Memory B cell (primary cell): ENCODE data around the gene ST6GALNAC3.
A peak's percentile ranks its signal among the peaks of the same experiment; 100 is the strongest.

Experiments
- ATAC-seq: fragments of 150-1000 bp; cut with Tn5 transposase; 2 replicates; pipeline ENCODE4 v1.10.0; 2021; ENCODE audit warnings: low read depth, mild to moderate bottlenecking, moderate library complexity
- DNase-seq, 2 donors: peaks; one replicate each; pipeline ENCODE4 v3.0.0; 2022; ENCODE audit warnings: low spot score in 2 of 2
- H3K27ac Mint-ChIP-seq: one replicate; pipeline ENCODE4 v1.8.0; 2022; ENCODE audit warnings: mild to moderate bottlenecking, moderate library complexity, mixed read lengths
- H3K27me3 Mint-ChIP-seq: one replicate; pipeline ENCODE4 v1.8.0; 2022; ENCODE audit warnings: mixed read lengths
- H3K36me3 Mint-ChIP-seq: one replicate; pipeline ENCODE4 v1.8.0; 2022; ENCODE audit warnings: mild to moderate bottlenecking, mixed read lengths
- H3K4me1 Mint-ChIP-seq: one replicate; pipeline ENCODE4 v1.8.0; 2022; ENCODE audit warnings: mixed read lengths
- H3K4me3 Mint-ChIP-seq: one replicate; pipeline ENCODE4 v1.8.0; 2022; ENCODE audit warnings: mild to moderate bottlenecking, moderate library complexity, mixed read lengths
- H3K9me3 Mint-ChIP-seq: one replicate; pipeline ENCODE4 v1.8.0; 2022; ENCODE audit warnings: mixed read lengths

ST6GALNAC3 gene

GRCh38 chr1:76186554-76187170, 112.1 kb downstream of the ST6GALNAC3 start:
- H3K9me3 Mint-ChIP-seq = no peaks in the 10 kb centered on the region
- H3K36me3 Mint-ChIP-seq = no peaks in the 10 kb centered on the region
- H3K4me3 Mint-ChIP-seq = no peak overlapping the region
- H3K27me3 Mint-ChIP-seq = peaks cover 12% of the 10 kb centered on the region
- no peak for DNase-seq
- peaks cover 8% of the 10 kb centered on the region for H3K4me1 Mint-ChIP-seq
- H3K27ac Mint-ChIP-seq = no peak overlapping the region
- no peak for ATAC-seq

GRCh38 chr1:76187436-76187835, 112.9 kb downstream of the ST6GALNAC3 start:
- H3K36me3 Mint-ChIP-seq = no peaks in the 10 kb centered on the region
- peaks cover 12% of the 10 kb centered on the region for H3K27me3 Mint-ChIP-seq
- no peak overlapping the region for H3K4me3 Mint-ChIP-seq
- no peak for ATAC-seq
- no peak for DNase-seq
- H3K27ac Mint-ChIP-seq = no peak overlapping the region
- no peaks in the 10 kb centered on the region for H3K9me3 Mint-ChIP-seq
- peaks cover 9% of the 10 kb centered on the region for H3K4me1 Mint-ChIP-seq

DNA sequence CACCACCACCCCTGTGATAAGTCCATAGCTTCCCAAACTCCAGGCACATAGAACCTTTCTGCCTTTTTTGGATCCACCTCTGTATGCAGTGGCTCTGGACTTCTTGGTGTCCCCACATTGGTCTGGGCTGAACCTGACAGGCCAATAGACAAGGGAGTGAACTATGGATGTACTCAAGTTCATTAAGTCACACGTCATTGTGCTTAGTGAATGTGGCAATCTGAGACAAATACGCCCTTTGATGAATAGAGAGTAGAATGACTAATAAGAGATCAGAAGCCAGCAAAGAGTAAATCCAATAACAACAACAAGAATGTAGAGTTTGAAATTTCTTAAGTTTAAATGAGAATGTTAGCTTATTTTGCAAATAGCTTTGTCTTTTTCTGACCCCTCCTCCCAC, 114.8 kb downstream of the ST6GALNAC3 start:
- Mint-ChIP-seq H3K4me1 (peaks cover 9% of the 10 kb centered on the region), H3K9me3 (no peaks in the 10 kb centered on the region), H3K36me3 (no peaks in the 10 kb centered on the region), H3K4me3 (no peak overlapping the region), H3K27me3 (peaks cover 12% of the 10 kb centered on the region), H3K27ac (no peak overlapping the region)
- no peak for DNase-seq
- ATAC-seq = no peak

GRCh38 chr1:76190749-76191424, 116.3 kb downstream of the ST6GALNAC3 start:
- Mint-ChIP-seq H3K4me3 (no peak overlapping the region), H3K27ac (no peak overlapping the region), H3K27me3 (peaks cover 9% of the 10 kb centered on the region), H3K9me3 (no peaks in the 10 kb centered on the region), H3K36me3 (no peaks in the 10 kb centered on the region), H3K4me1 (peaks cover 9% of the 10 kb centered on the region)
- DNase-seq (no peak), ATAC-seq (peak; percentile 71)

DNA sequence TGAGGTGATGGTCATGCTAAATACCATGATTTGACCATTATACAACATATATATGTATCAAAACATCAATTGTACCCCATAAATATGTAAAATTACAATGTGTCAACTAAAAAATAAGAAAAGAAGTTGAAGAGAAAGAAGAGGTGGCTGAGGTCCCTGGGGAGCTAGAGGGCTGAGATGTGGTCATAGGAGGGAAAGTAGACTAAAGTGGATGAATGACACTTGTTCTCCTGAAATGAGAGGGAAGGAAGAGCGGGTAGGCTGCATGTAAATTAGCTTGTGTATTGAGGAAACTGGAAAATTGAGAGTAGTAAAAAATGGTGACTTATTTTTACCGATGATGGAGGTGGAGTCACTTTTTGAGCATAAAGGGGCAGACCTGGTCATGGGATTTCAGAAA, 117.0 kb downstream of the ST6GALNAC3 start:
- Mint-ChIP-seq H3K36me3 (no peaks in the 10 kb centered on the region), H3K27ac (no peak overlapping the region), H3K4me1 (peaks cover 9% of the 10 kb centered on the region), H3K4me3 (no peak overlapping the region), H3K27me3 (peaks cover 7% of the 10 kb centered on the region), H3K9me3 (no peaks in the 10 kb centered on the region)
- ATAC-seq (no peak), DNase-seq (no peak)

DNA sequence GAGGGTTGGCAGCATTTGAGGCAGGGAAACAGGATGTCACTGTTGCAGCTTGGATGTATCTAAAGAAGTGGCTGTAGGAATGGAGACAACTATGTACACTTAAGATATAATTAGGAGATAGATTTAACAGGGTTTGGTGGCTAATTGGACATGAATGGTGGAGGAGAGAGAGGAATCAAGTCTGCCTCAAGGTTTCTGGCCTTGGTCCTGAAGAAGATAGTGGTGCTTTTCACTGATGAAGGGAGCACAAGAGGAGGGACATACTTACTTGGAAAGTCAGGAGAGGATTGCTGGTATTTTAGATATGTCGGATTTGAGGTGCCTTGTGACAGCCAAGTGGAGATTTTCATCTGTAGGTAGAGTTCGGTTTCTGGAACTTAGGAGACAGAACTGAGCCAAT, 123.9 kb downstream of the ST6GALNAC3 start:
- H3K4me3 Mint-ChIP-seq = no peak overlapping the region
- H3K9me3 Mint-ChIP-seq = peaks cover 3% of the 10 kb centered on the region
- H3K4me1 Mint-ChIP-seq = peaks cover 3% of the 10 kb centered on the region
- H3K36me3 Mint-ChIP-seq = peaks cover 5% of the 10 kb centered on the region
- no peak for ATAC-seq
- peaks cover 8% of the 10 kb centered on the region for H3K27me3 Mint-ChIP-seq
- no peak for DNase-seq
- H3K27ac Mint-ChIP-seq = no peak overlapping the region

DNA sequence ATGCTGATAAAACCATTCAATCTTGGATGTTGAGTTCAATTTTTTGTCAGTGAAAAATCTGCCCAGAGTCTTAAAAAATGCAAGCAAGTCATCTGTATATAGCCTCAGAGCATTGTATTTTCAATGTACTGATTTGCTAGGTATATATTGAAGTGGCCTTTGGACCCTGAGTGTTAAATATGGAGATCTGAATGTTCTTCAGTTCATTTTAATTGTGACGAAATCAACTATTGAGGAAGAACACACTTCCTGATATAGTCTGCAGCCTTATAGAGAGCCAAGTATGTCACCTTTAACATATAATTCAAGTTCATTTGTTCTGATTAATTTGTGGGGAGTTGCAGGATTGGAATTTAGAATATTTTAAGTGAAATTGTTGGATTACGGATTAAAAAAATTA, 128.1 kb downstream of the ST6GALNAC3 start:
- H3K36me3 Mint-ChIP-seq = peaks cover 5% of the 10 kb centered on the region
- H3K9me3 Mint-ChIP-seq = peaks cover 5% of the 10 kb centered on the region
- ATAC-seq = no peak

GRCh38 chr1:76203127-76203526, 128.6 kb downstream of the ST6GALNAC3 start:
- no peak for DNase-seq
- H3K4me1 Mint-ChIP-seq = no peaks in the 10 kb centered on the region
- H3K9me3 Mint-ChIP-seq = peaks cover 5% of the 10 kb centered on the region
- H3K4me3 Mint-ChIP-seq = no peak overlapping the region
- no peak for ATAC-seq
- peaks cover 3% of the 10 kb centered on the region for H3K27me3 Mint-ChIP-seq
- H3K36me3 Mint-ChIP-seq = peaks cover 5% of the 10 kb centered on the region
- no peak overlapping the region for H3K27ac Mint-ChIP-seq

More for the DNA sequence above, 128.1 kb downstream of the ST6GALNAC3 start:
- Mint-ChIP-seq H3K4me1 (no peaks in the 10 kb centered on the region), H3K4me3 (no peak overlapping the region), H3K27me3 (peaks cover 3% of the 10 kb centered on the region), H3K27ac (no peak overlapping the region)
- no peak for DNase-seq

DNA sequence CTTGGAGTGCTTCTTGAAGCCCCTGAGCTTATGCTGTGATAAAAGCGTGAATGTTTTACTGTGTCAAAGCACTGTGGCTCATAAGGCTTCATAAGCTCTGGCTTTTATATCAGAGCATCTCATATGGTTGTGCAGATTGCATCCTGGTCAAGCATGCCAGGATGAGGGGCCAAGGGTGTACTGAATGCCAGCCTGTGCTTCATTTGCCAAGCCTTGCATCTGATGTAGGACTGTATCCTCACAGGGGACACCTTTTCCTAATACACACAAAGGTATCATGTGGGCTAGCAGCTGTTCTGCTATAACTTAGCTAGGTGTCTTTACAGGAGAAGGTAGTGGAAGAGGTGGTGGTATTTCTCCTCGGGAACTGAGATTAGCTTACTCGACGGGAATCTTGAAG, 134.7 kb downstream of the ST6GALNAC3 start:
- DNase-seq = no peak
- Mint-ChIP-seq H3K36me3 (no peaks in the 10 kb centered on the region), H3K4me1 (peaks cover 9% of the 10 kb centered on the region), H3K27me3 (no peaks in the 10 kb centered on the region), H3K4me3 (no peak overlapping the region), H3K27ac (no peak overlapping the region), H3K9me3 (no peaks in the 10 kb centered on the region)
- no peak for ATAC-seq

- no peaks in the 10 kb centered on the region for H3K27me3 Mint-ChIP-seq
- no peaks in the 10 kb centered on the region for H3K36me3 Mint-ChIP-seq
- H3K9me3 Mint-ChIP-seq = no peaks in the 10 kb centered on the region
- no peak for ATAC-seq
- H3K4me3 Mint-ChIP-seq = no peak overlapping the region
- peaks cover 9% of the 10 kb centered on the region for H3K4me1 Mint-ChIP-seq
- H3K27ac Mint-ChIP-seq = no peak overlapping the region
- DNase-seq = no peak
Observed at GRCh38 chr1:76209648-76210047, 135.1 kb downstream of the ST6GALNAC3 start.

DNA sequence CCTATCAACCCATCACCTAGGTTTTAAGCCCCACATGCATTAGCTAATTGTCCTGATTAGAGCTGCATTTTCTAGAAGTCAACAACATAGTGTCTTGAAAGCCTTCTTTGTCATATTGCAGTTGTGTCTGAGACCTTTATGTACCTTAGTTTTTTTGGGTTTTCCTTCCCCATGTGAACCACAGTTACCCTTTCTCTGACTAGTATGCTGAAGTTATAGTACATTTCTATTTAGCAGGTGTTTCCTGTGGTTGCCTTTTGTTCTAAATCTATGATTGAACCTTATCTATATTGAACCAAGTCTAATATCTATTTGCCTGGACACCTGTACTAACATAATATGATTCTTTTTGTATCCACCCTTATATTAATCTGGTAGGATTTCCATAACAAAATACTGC, 135.6 kb downstream of the ST6GALNAC3 start:
- Mint-ChIP-seq H3K4me3 (no peak overlapping the region), H3K4me1 (peaks cover 9% of the 10 kb centered on the region), H3K9me3 (no peaks in the 10 kb centered on the region), H3K27me3 (no peaks in the 10 kb centered on the region), H3K36me3 (no peaks in the 10 kb centered on the region), H3K27ac (no peak overlapping the region)
- peak; percentile 26 for ATAC-seq
- no peak for DNase-seq

DNA sequence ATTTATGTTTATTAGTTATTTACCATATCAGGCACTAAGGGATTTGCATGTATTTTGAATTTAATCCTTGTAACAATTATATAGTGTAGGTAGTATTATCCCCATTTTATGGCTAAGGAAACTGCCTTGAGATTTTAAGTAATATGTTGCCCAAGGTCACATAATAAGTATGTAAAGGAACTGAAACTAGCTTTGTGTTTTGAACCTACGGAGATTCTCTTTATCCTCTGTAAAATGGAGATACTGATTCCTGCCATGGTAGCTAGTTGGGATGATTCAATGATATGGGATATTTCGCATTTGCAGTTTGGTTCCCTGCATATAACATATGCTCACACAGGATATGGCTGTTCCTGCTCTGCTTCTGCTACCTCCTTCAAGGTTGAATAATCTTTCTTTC, 144.3 kb downstream of the ST6GALNAC3 start:
- no peak for DNase-seq
- ATAC-seq = peak; percentile 46
- Mint-ChIP-seq H3K36me3 (no peaks in the 10 kb centered on the region), H3K27ac (peak overlapping the region; percentile 78), H3K4me3 (peak overlapping the region; percentile 63), H3K9me3 (no peaks in the 10 kb centered on the region), H3K4me1 (peaks cover 7% of the 10 kb centered on the region), H3K27me3 (no peaks in the 10 kb centered on the region)

GRCh38 chr1:76219366-76219818, 144.8 kb downstream of the ST6GALNAC3 start:
- Mint-ChIP-seq H3K9me3 (no peaks in the 10 kb centered on the region), H3K4me3 (peak overlapping the region; percentile 63), H3K4me1 (peaks cover 7% of the 10 kb centered on the region), H3K27ac (peak overlapping the region; percentile 78), H3K27me3 (no peaks in the 10 kb centered on the region), H3K36me3 (no peaks in the 10 kb centered on the region)
- DNase-seq = peak; percentile 8 to 42
- ATAC-seq = peak; percentile 82

DNA sequence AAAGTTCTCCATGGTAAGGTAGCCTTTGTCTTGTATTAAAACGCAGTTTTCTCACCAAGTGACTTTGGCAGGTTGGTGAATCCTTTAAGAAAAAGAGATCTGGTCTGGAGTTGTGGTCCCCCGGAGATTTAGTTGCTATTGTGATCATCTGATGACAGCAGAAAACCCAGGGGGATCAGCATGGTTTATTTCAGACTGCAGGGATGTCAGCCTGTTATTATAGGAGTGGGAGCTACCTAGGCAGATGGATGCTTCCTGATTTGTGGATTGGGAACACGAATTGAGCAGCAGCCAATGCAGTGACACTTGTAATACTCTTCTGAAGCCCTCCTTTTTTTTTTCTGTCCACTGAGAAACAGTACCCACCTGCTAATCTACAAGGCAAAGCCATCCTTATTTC, 150.2 kb downstream of the ST6GALNAC3 start:
- Mint-ChIP-seq H3K4me1 (peaks cover 4% of the 10 kb centered on the region), H3K9me3 (peaks cover 1% of the 10 kb centered on the region), H3K27me3 (no peaks in the 10 kb centered on the region), H3K4me3 (no peak overlapping the region), H3K27ac (no peak overlapping the region), H3K36me3 (peaks cover 2% of the 10 kb centered on the region)
- no peak for DNase-seq
- no peak for ATAC-seq

GRCh38 chr1:76225526-76225925, 151.0 kb downstream of the ST6GALNAC3 start:
- H3K36me3 Mint-ChIP-seq = peaks cover 2% of the 10 kb centered on the region
- no peak for DNase-seq
- H3K4me3 Mint-ChIP-seq = no peak overlapping the region

More at GRCh38 chr1:76225526-76225925, 151.0 kb downstream of the ST6GALNAC3 start:
- ATAC-seq = no peak
- peaks cover 1% of the 10 kb centered on the region for H3K9me3 Mint-ChIP-seq
- H3K27ac Mint-ChIP-seq = no peak overlapping the region
- H3K4me1 Mint-ChIP-seq = peaks cover 2% of the 10 kb centered on the region
- no peaks in the 10 kb centered on the region for H3K27me3 Mint-ChIP-seq
